ENCODE results near the gene FBLN2.

The FBLN2 gene

DNA sequence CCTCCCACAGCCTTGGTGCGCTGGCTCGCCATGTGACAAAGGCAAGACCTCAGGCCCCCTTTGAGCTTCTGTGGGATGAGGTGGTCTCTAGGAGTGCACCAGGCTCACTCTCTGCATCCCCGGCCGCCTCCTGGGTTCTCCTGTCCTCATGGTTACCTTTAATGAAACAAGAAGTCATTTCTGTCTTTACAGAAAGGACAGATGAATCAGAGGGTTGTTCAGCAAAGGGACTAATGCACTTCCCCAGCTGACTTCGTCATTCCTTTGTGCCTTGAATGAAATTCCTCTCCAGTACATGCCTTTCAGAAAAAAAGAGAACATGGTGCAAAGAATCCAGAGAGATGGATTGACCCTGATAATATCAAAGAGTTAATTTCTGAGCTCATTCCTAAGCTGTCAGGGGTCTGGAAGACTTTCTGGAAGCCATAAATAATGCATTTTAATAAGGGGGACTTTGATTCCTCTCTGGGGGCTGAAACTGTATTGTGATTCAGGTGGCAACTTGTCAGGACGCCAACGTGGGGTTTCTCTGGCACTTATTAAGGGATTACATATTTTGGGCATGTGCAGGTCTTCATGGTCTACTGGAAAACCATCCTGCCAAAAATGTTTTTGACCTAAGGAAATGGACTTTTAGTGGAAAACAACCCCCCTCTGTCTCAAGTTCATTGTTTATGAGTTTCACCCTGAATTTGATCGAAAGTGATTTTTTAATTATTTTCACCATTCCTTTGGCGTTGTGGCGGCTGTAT, 122.7 kb downstream of the FBLN2 start:
- DNase-seq: no peak

- no peak for DNase-seq
Observed at GRCh38 chr3:13673207-13673606, 124.3 kb downstream of the FBLN2 start.

- DNase-seq: no peak
Observed at GRCh38 chr3:13674538-13675185, 125.7 kb downstream of the FBLN2 start.

DNA sequence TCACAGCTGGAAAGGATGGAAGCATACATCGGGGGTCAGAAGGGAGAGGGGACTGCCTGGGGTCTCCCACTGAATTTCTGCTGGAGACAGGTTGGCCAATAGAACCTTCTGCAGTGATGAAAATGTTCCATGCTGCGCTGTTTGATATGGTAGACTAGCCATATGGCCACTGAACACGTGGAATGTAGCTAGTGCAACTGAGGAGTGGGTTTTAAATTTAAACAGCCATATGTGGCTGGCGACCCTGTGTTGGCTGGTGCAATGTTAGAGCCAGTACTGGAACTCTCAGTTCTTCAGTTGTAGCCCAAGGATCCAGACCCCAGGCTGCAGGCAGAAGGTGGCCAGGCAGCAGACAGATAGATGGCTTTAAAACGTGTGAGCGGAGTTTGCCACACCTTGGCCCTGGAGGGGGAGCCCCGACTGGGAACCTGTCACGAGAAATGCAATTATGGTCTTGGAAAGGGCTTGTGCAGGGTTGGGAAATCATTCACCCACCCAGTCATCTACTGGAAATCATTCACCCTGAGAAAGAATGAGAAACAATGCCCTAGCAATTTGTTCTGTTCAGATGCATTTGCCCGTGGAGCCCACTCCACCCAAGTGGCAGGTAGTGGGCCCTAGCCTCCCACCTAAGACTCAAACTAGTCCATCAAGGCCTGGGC, 127.6 kb downstream of the FBLN2 start:
- no peak for DNase-seq

- DNase-seq: no peak
Observed at GRCh38 chr3:13677272-13677671, 128.3 kb downstream of the FBLN2 start.

- DNase-seq: no peak
Observed at GRCh38 chr3:13681931-13682330, 133.0 kb downstream of the FBLN2 start.

- DNase-seq: no peak
Observed at GRCh38 chr3:13682331-13683013, 133.5 kb downstream of the FBLN2 start.

DNA sequence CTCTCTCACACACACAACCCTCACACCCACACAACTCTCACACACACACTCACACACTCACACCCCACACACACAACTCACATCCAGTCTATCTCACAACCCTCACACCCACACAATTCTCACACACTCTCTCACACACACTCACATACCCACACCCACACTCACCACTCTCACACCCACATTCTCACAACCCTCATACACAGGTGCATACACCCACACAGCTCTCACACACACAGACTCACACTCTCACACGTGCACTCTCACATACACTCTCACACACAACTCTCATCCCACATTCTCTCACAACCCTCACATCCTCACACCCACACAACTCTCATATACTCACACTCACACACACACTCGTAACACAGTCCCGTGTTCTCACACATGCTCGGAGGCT, 134.4 kb downstream of the FBLN2 start:
- no peak for DNase-seq

DNA sequence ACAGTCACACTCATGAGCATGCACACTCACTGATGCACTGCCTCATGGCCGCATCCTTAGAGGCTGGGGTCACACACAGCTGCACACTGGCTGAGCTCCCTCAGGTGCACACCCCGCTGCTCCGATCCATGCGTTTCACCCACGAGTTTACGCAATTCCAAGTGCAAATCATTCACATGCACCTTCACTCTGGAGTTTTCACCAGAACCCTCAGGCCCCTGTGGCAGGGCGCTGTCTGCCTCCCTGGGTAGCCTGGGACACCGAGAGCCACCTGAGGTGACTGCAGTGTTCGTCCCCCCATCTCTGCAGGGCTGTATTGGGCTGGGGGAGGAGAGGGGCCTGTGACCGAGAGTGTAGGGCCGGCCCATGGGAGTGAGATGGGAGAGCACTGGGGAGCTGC, 134.8 kb downstream of the FBLN2 start:
- DNase-seq: no peak

GRCh38 chr3:13684350-13684749, 135.4 kb downstream of the FBLN2 start:
- DNase-seq: no peak

GRCh38 chr3:13684854-13685253, 135.9 kb downstream of the FBLN2 start:
- no peak for DNase-seq

GRCh38 chr3:13685721-13686120, 136.8 kb downstream of the FBLN2 start:
- no peak for DNase-seq

DNA sequence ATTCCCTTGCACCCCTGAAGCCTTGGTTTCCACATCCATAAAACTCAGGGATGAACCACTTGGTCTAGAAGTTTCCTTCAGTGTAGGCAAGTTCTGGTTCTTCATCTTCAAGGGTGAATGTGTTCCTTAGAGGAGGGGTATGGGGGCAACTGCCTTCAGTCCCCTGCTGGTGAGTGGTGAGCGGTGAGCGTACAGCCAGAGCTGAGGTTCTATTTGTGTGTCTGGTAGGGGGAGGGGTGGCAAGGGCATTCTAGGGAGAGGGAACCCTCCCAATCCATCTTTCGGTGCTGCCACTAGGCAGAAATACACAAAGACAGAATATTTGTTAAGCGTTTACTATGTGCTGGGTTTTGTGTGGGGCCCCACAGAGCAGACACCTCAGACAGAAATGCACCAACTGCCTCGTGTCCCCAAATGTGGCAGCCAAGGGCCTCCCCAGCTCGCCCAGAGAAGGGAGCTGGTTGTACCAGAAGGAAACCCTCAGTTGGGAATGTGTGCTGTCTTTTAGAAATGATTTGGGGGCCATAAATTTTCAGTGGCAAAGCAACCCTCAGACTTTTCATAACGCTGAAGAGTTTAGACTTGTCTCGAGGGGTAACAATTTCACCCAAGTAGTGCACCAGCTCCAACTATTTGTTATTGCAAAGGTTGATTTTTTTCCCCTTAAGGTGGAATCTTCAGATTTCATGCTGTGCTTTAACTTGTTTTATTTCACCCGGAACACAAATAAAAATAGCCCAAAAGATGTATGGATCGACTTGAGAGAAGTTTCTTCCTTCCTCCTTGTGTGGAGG, 137.6 kb downstream of the FBLN2 start:
- DNase-seq: no peak

GRCh38 chr3:13687517-13687943, 138.6 kb downstream of the FBLN2 start:
- no peak for DNase-seq
